UCSD-AML1 (cell line): ENCODE data around the gene CSPG4.

Experiments used
- DNase-seq: peaks from one replicate; lab custom pipeline; 2025; ENCODE audit not compliant: unreplicated experiment; lab: John Stamatoyannopoulos, UW

CSPG4 gene

GRCh38 chr15:75625542-75626347, 86.9 kb downstream of the CSPG4 start, which contains the start of gene SNUPN:
TSS of gene SNUPN (minus strand) at chr15:75625725. CDS start at chr15:75621051, 4,674 bp downstream.
- peak; percentile 97 for DNase-seq
